G401 (cell line): Measurements from ENCODE around the gene SMIM41. TPM values are rescaled to one million over a fixed set of nuclear protein-coding genes. Genes with fewer than 3 reads are reported as not detected.
"Not testable (repeated sequence)": the region's sequence is repeated elsewhere in the genome, so short reads cannot be mapped to it uniquely, and the experiment has no call there.

Source experiments
- DNase-seq: peaks from one replicate; pipeline ENCODE4 v3.0.0-alpha.2; 2015; ENCODE audit warnings: low spot score
- in situ Hi-C: cut with HindIII; loops from 2 replicates; pipeline ENCODE4 v1.10.0; 2016; ENCODE audit warnings: low sequenced_read_pairs, mixed read lengths
- total RNA-seq: library from RNA; depleted of rRNA; stranded (reverse); fragments of >200 nt; shearing (Covaris generic); gene quantifications from 2 replicates; pipeline ENCODE4 v1.2.3, GENCODE V29; 2014

The SMIM41 gene
- total RNA-seq, 1 experiment from 2014 or later: not detected

GRCh38 chr12:52082026-52082668, 2.6 kb downstream of the SMIM41 start:
- in situ Hi-C loops: no loop called here
- no peak for DNase-seq

GRCh38 chr12:52082669-52082987, 3.1 kb downstream of the SMIM41 start:
- in situ Hi-C loops: no loop called here
- DNase-seq: no peak

- in situ Hi-C loops: no loop called here
- peak; percentile 66 for DNase-seq
Measured at GRCh38 chr12:52082988-52083637, 3.6 kb downstream of the SMIM41 start.

- no peak for DNase-seq
- in situ Hi-C loops: no loop called here
Measured at GRCh38 chr12:52083638-52083996, 4.1 kb downstream of the SMIM41 start.

- no peak for DNase-seq
- in situ Hi-C loops: no loop called here
Measured at GRCh38 chr12:52084491-52085231, 5.2 kb downstream of the SMIM41 start.

GRCh38 chr12:52085682-52086180, 6.2 kb downstream of the SMIM41 start:
- DNase-seq: no peak

GRCh38 chr12:52086366-52086765, 6.9 kb downstream of the SMIM41 start:
- in situ Hi-C loops: no loop called here
- no peak for DNase-seq

More at GRCh38 chr12:52085682-52086180, 6.2 kb downstream of the SMIM41 start:
- in situ Hi-C loops: no loop called here

- DNase-seq: no peak
- in situ Hi-C loops: no loop called here
Measured at GRCh38 chr12:52086944-52087835, 7.7 kb downstream of the SMIM41 start.

- DNase-seq: no peak
- in situ Hi-C loops: no loop called here
Measured at GRCh38 chr12:52087961-52088820, 8.7 kb downstream of the SMIM41 start.

GRCh38 chr12:52089491-52089890, 10.0 kb downstream of the SMIM41 start:
- in situ Hi-C loops: no loop called here
- no peak for DNase-seq

- in situ Hi-C loops: loop anchor here (5.0 kb wide), 1 partner anchor 68 kb away; no protein-coding TSS in a partner anchor
Measured at GRCh38 chr12:52090291-52090690, 10.8 kb downstream of the SMIM41 start.

GRCh38 chr12:52091061-52091460, 11.6 kb downstream of the SMIM41 start:
- DNase-seq: no peak
- in situ Hi-C loops: loop anchor here (5.0 kb wide), 1 partner anchor 69 kb away; no protein-coding TSS in a partner anchor

More at GRCh38 chr12:52090291-52090690, 10.8 kb downstream of the SMIM41 start:
- no peak for DNase-seq

- DNase-seq: no peak
- in situ Hi-C loops: loop anchor here (5.0 kb wide), 1 partner anchor 70 kb away; no protein-coding TSS in a partner anchor
Measured at GRCh38 chr12:52091869-52092268, 12.4 kb downstream of the SMIM41 start.

- in situ Hi-C loops: loop anchor here (5.0 kb wide), 1 partner anchor 71 kb away; no protein-coding TSS in a partner anchor
- DNase-seq: no peak
Measured at GRCh38 chr12:52093346-52093745, 13.8 kb downstream of the SMIM41 start.

- DNase-seq: no peak
- in situ Hi-C loops: no loop called here
Measured at GRCh38 chr12:52096332-52097044, 17.0 kb downstream of the SMIM41 start.

GRCh38 chr12:52097045-52097666, 17.7 kb downstream of the SMIM41 start:
- in situ Hi-C loops: no loop called here
- DNase-seq: no peak

GRCh38 chr12:52104431-52105089, 25.1 kb downstream of the SMIM41 start:
- in situ Hi-C loops, DNase-seq: not testable (repeated sequence)
